Stomach (tissue), 9 donors: ENCODE data around the gene MLIP. TPM values are rescaled to one million over a fixed set of nuclear protein-coding genes. Genes with fewer than 3 reads are reported as not detected.
A peak's percentile ranks its signal among the peaks of the same experiment; 100 is the strongest.
"Not testable (repeated sequence)": the region's sequence is repeated elsewhere in the genome, so short reads cannot be mapped to it uniquely, and the experiment has no call there.

Experiments
- DNase-seq, 2 donors: peaks; one replicate each; pipeline versions ENCODE4 v3.0.0 to v3.0.0-alpha.2; 2013 to 2019
- H3K27ac ChIP-seq, 5 donors: fragments of 200-600 bp in 4 of 5; sonication (generic) in 4 of 5; one replicate each; pipeline ENCODE4 v1.5.1; 2013 to 2019; ENCODE audit warnings: mild to moderate bottlenecking in 1 of 5, moderate library complexity in 1 of 5
- H3K27me3 ChIP-seq, 3 donors: fragments of 200-600 bp; sonication (generic); one replicate each; pipeline ENCODE4 v1.5.1; 2017 to 2019; ENCODE audit warnings: mixed run types in 1 of 3
- H3K36me3 ChIP-seq, 4 donors: fragments of 200-600 bp; sonication (generic); 1 replicate in 3 of 4; 2 replicates in 1 of 4; pipeline ENCODE4 v1.5.1; 2016 to 2019
- H3K4me1 ChIP-seq, 4 donors: fragments of 200-600 bp; sonication (generic); one replicate each; pipeline ENCODE4 v1.5.1; 2016 to 2019
- H3K4me3 ChIP-seq, 4 donors: fragments of 200-600 bp; sonication (generic) in 3 of 4; one replicate each; pipeline ENCODE4 v1.5.1; 2016 to 2019; ENCODE audit warnings: mild to moderate bottlenecking in 1 of 4
- H3K9me3 ChIP-seq, 4 donors: fragments of 200-600 bp; sonication (generic); one replicate each; pipeline ENCODE4 v1.5.1; 2016 to 2019
- EP300 ChIP-seq: sonication (generic); formaldehyde crosslinking; IDR thresholded peaks from one replicate; pipeline ENCODE4 v1.6.1; 2017; ENCODE audit warnings: antibody characterized with exemption
- POLR2A ChIP-seq, 4 donors: fragments of 450-650 bp; IDR thresholded peaks; one replicate each; pipeline ENCODE4 v1.6.1; 2016; ENCODE audit warnings: antibody characterized with exemption in 4 of 4, control low read depth in 2 of 4, mild to moderate bottlenecking in 1 of 4, moderate library complexity in 1 of 4
- POLR2AphosphoS5 ChIP-seq, 3 donors: sonication (generic); formaldehyde crosslinking; IDR thresholded peaks; one replicate each; pipeline ENCODE4 v1.6.1; 2016; ENCODE audit warnings: antibody characterized with exemption in 3 of 3
- WGBS, 5 donors: extraction: QIAGEN DNeasy Blood & Tissue Kit in 3 of 5; methylation state at CpG; one replicate each; pipeline versions ENCODE4 v1.1.5 to v1.1.7; 2013 to 2018; 5-methylcytosine and 5-hydroxymethylcytosine counted together
- intact Hi-C: fragments of 100-400 bp; cut with DNase I; formaldehyde crosslinking; loops from one replicate; pipeline ENCODE4 v1.15.1; 2023; ENCODE audit warnings: low total_unique reads
- polyA plus RNA-seq, 3 donors: library from polyadenylated mRNA; stranded (reverse); fragments of 200-250 nt; gene quantifications; one replicate each; pipeline ENCODE4 v1.2.3, GENCODE V29; 2013
- total RNA-seq, 5 donors: library from RNA; depleted of rRNA; stranded (reverse); fragments of >200 nt; gene quantifications; one replicate each; pipeline versions ENCODE4 v1.1.0 to v1.2.3, GENCODE V29; 2014 to 2016
- TF ChIP-seq, protein P1 (sequence below), 7 experiments: fragments of 450-650 bp in 4 of 7; fragments of 200-600 bp in 3 of 7; sonication (generic) in 3 of 7; IDR thresholded peaks; one replicate each; pipeline ENCODE4 v1.5.1; 2016 to 2019; ENCODE audit warnings: antibody characterized with exemption in 7 of 7, control low read depth in 2 of 7, mild to moderate bottlenecking in 1 of 7
- donor health status: healthy with polysubstance abuse.
- donor health status: Bipolar disorder and iron deficiency.
- donor health status: healthy.

MLIP gene
- total and polyA plus RNA-seq, 8 donors, result 0.48 TPM; not detected in 7

- 54 to 78% (median 73%) methylated on average over 13 of the region's 13 CpGs for WGBS, 5 donors
- TF ChIP-seq POLR2A (IDR thresholded peaks at IDR 0.05) (no peak), EP300 (no peak)
- intact Hi-C loops, result no loop called here
- no peaks in the 10 kb centered on the region for H3K36me3 ChIP-seq
- peak in 1 of 2 donors; percentile 20 for DNase-seq
- H3K27ac ChIP-seq, result no peak overlapping the region
- H3K27me3 ChIP-seq, result no peaks in the 10 kb centered on the region
- H3K4me3 ChIP-seq, result no peak overlapping the region
- H3K9me3 ChIP-seq, result no peaks in the 10 kb centered on the region
- no peaks in the 10 kb centered on the region for H3K4me1 ChIP-seq
Observed at GRCh38 chr6:54074578-54075195, 36.6 kb upstream of the MLIP start.

GRCh38 chr6:54076159-54076789, 35.0 kb upstream of the MLIP start:
- TF ChIP-seq POLR2A (IDR thresholded peaks at IDR 0.05) (no peak), EP300 (no peak)
- WGBS, 5 donors, result 78 to 90% (median 89%) methylated on average over 2 of the region's 2 CpGs
- H3K4me1 ChIP-seq, result no peaks in the 10 kb centered on the region
- DNase-seq, result no peak
- H3K36me3 ChIP-seq, result no peaks in the 10 kb centered on the region
- intact Hi-C loops, result no loop called here
- no peaks in the 10 kb centered on the region for H3K9me3 ChIP-seq
- no peaks in the 10 kb centered on the region for H3K27me3 ChIP-seq
- no peak overlapping the region for H3K27ac ChIP-seq
- no peak overlapping the region for H3K4me3 ChIP-seq

- 87 to 94% (median 90%) methylated on average over 13 of the region's 13 CpGs for WGBS, 5 donors
- H3K9me3 ChIP-seq, H3K36me3 ChIP-seq, H3K4me3 ChIP-seq, H3K4me1 ChIP-seq, intact Hi-C loops, H3K27me3 ChIP-seq, H3K27ac ChIP-seq, DNase-seq: not testable (repeated sequence)
Observed at GRCh38 chr6:54081499-54081898, 29.7 kb upstream of the MLIP start.

DNA sequence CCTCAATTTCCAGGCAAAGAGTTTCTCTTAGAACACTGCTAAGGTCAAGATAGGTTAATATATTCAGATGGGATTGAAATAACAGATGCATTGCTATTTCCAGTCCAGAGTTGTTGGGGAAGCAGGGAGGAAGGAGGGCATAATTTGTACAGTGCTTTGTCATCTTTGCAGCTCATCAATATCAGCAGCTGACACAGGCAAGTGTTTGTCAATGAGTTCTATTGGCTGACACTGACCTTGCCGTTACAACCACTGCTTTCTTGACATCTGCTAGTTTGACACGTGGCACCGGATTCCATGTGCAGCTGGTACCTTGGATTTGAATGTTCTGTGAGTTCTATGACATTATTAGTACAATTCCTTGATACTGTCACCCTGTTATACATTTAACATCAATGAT, 28.0 kb upstream of the MLIP start:
- Histone ChIP-seq H3K27me3 (no peaks in the 10 kb centered on the region), H3K4me1 (no peaks in the 10 kb centered on the region), H3K4me3 (no peak overlapping the region), H3K9me3 (no peaks in the 10 kb centered on the region), H3K27ac (no peak overlapping the region), H3K36me3 (no peaks in the 10 kb centered on the region)
- TF ChIP-seq, protein P1, sequence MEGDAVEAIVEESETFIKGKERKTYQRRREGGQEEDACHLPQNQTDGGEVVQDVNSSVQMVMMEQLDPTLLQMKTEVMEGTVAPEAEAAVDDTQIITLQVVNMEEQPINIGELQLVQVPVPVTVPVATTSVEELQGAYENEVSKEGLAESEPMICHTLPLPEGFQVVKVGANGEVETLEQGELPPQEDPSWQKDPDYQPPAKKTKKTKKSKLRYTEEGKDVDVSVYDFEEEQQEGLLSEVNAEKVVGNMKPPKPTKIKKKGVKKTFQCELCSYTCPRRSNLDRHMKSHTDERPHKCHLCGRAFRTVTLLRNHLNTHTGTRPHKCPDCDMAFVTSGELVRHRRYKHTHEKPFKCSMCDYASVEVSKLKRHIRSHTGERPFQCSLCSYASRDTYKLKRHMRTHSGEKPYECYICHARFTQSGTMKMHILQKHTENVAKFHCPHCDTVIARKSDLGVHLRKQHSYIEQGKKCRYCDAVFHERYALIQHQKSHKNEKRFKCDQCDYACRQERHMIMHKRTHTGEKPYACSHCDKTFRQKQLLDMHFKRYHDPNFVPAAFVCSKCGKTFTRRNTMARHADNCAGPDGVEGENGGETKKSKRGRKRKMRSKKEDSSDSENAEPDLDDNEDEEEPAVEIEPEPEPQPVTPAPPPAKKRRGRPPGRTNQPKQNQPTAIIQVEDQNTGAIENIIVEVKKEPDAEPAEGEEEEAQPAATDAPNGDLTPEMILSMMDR (IDR thresholded peaks at IDR 0.05), result no peak
- TF ChIP-seq POLR2AphosphoS5 (IDR thresholded peaks at IDR 0.05) (no peak), EP300 (no peak), POLR2A (IDR thresholded peaks at IDR 0.05) (no peak)
- intact Hi-C loops, result no loop called here
- no peak for DNase-seq
- WGBS, 5 donors, result 61 to 78% (median 71%) methylated on average over 3 of the region's 3 CpGs

GRCh38 chr6:54084231-54084630, 27.0 kb upstream of the MLIP start:
- no peaks in the 10 kb centered on the region for H3K36me3 ChIP-seq

More at GRCh38 chr6:54084231-54084630, 27.0 kb upstream of the MLIP start:
- intact Hi-C loops, result no loop called here
- Histone ChIP-seq H3K27ac (no peak overlapping the region), H3K4me3 (no peak overlapping the region), H3K27me3 (no peaks in the 10 kb centered on the region), H3K4me1 (no peaks in the 10 kb centered on the region), H3K9me3 (no peaks in the 10 kb centered on the region)
- 25 to 49% (median 31%) methylated on average over 2 of the region's 2 CpGs for WGBS, 5 donors
- TF ChIP-seq EP300, result no peak
- no peak for TF ChIP-seq POLR2A (IDR thresholded peaks at IDR 0.05)
- no peak for TF ChIP-seq POLR2AphosphoS5 (IDR thresholded peaks at IDR 0.05)
- TF ChIP-seq, protein P1 (IDR thresholded peaks at IDR 0.05), result no peak
- DNase-seq, result no peak
